Body of pancreas (tissue), 4 donors: Measurements from ENCODE around the gene CDH4.

Source experiments
- POLR2A ChIP-seq, 3 donors: fragments of 450-650 bp; IDR thresholded peaks; one replicate each; pipeline ENCODE4 v1.6.1; 2016; ENCODE audit warnings: antibody characterized with exemption in 3 of 3, mild to moderate bottlenecking in 2 of 3
- TF ChIP-seq, protein P1 (sequence below), 7 experiments: fragments of 450-650 bp in 4 of 7; fragments of 200-600 bp in 3 of 7; sonication (generic) in 3 of 7; IDR thresholded peaks; one replicate each; pipeline ENCODE4 v1.5.1; 2016 to 2019; ENCODE audit warnings: antibody characterized with exemption in 7 of 7

DNA sequence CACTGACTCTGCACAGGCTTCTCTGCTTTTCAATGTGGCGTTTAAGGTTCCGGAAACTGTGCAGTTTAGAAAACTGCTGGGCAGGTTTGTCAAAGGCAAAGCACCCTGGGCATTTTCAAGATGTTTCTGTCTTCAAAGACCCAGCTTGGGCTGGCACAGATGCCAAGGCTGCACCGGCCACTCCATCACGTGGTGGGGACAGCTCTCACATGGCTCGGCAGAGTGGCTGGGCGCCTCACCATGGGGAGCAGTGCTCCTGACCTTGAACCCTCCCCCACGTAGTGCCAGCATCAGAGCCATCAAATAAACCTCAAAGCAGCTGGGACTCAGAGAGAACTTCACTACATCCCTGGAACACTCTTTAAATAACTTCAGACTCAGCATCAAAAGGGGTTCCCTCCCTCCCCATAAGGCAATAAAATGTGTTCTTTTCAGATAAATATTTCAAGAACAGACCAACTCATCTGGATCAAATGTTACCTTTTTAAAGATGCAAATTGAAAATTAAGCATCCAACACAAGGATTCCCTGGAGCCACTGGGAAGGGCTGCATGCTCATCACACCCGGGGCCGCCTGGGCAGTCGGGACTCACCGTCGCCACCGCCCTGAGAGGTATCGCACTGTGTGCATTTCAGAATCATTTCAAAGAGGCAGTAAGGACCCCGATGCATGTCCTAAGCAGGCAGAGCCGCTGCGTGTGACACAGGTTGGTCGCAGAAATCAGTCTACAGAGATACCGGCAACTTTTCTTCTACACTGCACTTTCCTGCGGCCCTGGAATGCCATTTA is 157.1 kb downstream of the CDH4 start:
- TF ChIP-seq, protein P1, sequence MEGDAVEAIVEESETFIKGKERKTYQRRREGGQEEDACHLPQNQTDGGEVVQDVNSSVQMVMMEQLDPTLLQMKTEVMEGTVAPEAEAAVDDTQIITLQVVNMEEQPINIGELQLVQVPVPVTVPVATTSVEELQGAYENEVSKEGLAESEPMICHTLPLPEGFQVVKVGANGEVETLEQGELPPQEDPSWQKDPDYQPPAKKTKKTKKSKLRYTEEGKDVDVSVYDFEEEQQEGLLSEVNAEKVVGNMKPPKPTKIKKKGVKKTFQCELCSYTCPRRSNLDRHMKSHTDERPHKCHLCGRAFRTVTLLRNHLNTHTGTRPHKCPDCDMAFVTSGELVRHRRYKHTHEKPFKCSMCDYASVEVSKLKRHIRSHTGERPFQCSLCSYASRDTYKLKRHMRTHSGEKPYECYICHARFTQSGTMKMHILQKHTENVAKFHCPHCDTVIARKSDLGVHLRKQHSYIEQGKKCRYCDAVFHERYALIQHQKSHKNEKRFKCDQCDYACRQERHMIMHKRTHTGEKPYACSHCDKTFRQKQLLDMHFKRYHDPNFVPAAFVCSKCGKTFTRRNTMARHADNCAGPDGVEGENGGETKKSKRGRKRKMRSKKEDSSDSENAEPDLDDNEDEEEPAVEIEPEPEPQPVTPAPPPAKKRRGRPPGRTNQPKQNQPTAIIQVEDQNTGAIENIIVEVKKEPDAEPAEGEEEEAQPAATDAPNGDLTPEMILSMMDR (IDR thresholded peaks at IDR 0.05): no peak
- no peak for TF ChIP-seq POLR2A (IDR thresholded peaks at IDR 0.05)
